SH-SY5Y (cell line): ENCODE results near the gene METTL16.

ENCODE experiments used
- GATA2 ChIP-seq: IDR thresholded peaks from 2 replicates; pipeline ENCODE4 v1.6.1; 2011; ENCODE audit warnings: mild to moderate bottlenecking, low read depth, low read length
- GATA3 ChIP-seq: IDR thresholded peaks from 2 replicates; pipeline ENCODE4 v1.6.1; 2011; ENCODE audit warnings: low read depth, mild to moderate bottlenecking, low read length, moderate library complexity

- TF ChIP-seq GATA2 (no peak), GATA3 (no peak)
Measured at GRCh38 chr17:2406903-2407790, 104.5 kb downstream of the METTL16 start.
